H9 (cell line): Measurements from ENCODE around the gene DAB2IP. TPM values are rescaled to one million over a fixed set of nuclear protein-coding genes. Genes with fewer than 3 reads are reported as not detected.

Source experiments
- DNase-seq: peaks from one replicate; pipeline ENCODE4 v3.0.0-alpha.2; 2017
- H2AFZ ChIP-seq: one replicate; pipeline ENCODE4 v1.6.1; 2013; ENCODE audit warnings: mild to moderate bottlenecking, low read length, control low read depth, moderate library complexity
- H2AK5ac ChIP-seq: 2 replicates; pipeline ENCODE4 v1.6.1; 2013; ENCODE audit warnings: low read length, control low read depth, mixed read lengths; ENCODE audit not compliant: insufficient read length
- H2BK120ac ChIP-seq: one replicate; pipeline ENCODE4 v1.6.1; 2013; ENCODE audit warnings: low read depth, mild to moderate bottlenecking, low read length, control low read depth, inconsistent platforms; ENCODE audit not compliant: poor library complexity, severe bottlenecking
- H2BK12ac ChIP-seq: 2 replicates; pipeline ENCODE4 v1.6.1; 2013; ENCODE audit warnings: low read length, control low read depth, mixed read lengths, low read depth; ENCODE audit not compliant: insufficient read length
- H2BK15ac ChIP-seq: 2 replicates; pipeline ENCODE4 v1.6.1; 2013; ENCODE audit warnings: low read depth, low read length, control low read depth
- H2BK20ac ChIP-seq: one replicate; pipeline ENCODE4 v1.6.1; 2013; ENCODE audit warnings: low read depth, mild to moderate bottlenecking, low read length, control low read depth, inconsistent platforms; ENCODE audit not compliant: poor library complexity, severe bottlenecking
- H2BK5ac ChIP-seq: 2 replicates; pipeline ENCODE4 v1.6.1; 2013; ENCODE audit warnings: low read length, control low read depth, mixed read lengths; ENCODE audit not compliant: insufficient read length
- H3K14ac ChIP-seq: 2 replicates; pipeline ENCODE4 v1.6.1; 2013; ENCODE audit warnings: low read length, control low read depth; ENCODE audit not compliant: insufficient read depth
- H3K18ac ChIP-seq: 2 replicates; pipeline ENCODE4 v1.6.1; 2013; ENCODE audit warnings: low read depth, mild to moderate bottlenecking, mixed read lengths, low read length, control low read depth; ENCODE audit not compliant: insufficient read length
- H3K23ac ChIP-seq: 2 replicates; pipeline ENCODE4 v1.6.1; 2013; ENCODE audit warnings: low read length, control low read depth, mixed read lengths, low read depth; ENCODE audit not compliant: insufficient read length
- H3K23me2 ChIP-seq: 2 replicates; pipeline ENCODE4 v1.6.1; 2013; ENCODE audit warnings: low read depth, mild to moderate bottlenecking, mixed read lengths, low read length, control low read depth; ENCODE audit not compliant: insufficient read length, poor library complexity, severe bottlenecking
- H3K27ac ChIP-seq: 2 replicates; pipeline ENCODE4 v1.5.1; 2013; ENCODE audit warnings: low read length, control low read depth, mixed read lengths, low read depth; ENCODE audit not compliant: insufficient read length
- H3K27me3 ChIP-seq: 2 replicates; pipeline ENCODE4 v1.6.1; 2013; ENCODE audit warnings: low read length, control low read depth, inconsistent platforms; ENCODE audit not compliant: insufficient read depth
- H3K4ac ChIP-seq: 2 replicates; pipeline ENCODE4 v1.6.1; 2013; ENCODE audit warnings: low read depth, mild to moderate bottlenecking, control low read depth, inconsistent platforms, low read length, moderate library complexity
- H3K4me1 ChIP-seq: 2 replicates; pipeline ENCODE4 v1.6.1; 2013; ENCODE audit warnings: low read length, control low read depth, inconsistent platforms; ENCODE audit not compliant: insufficient read depth
- H3K4me2 ChIP-seq: 2 replicates; pipeline ENCODE4 v1.6.1; 2013; ENCODE audit warnings: low read length, control low read depth, mixed read lengths; ENCODE audit not compliant: insufficient read length, insufficient read depth
- H3K56ac ChIP-seq: 2 replicates; pipeline ENCODE4 v1.6.1; 2013; ENCODE audit warnings: low read depth, mild to moderate bottlenecking, mixed read lengths, low read length, control low read depth; ENCODE audit not compliant: insufficient read length
- H3K79me1 ChIP-seq: 2 replicates; pipeline ENCODE4 v1.6.1; 2013; ENCODE audit warnings: low read depth, mild to moderate bottlenecking, moderate library complexity, low read length, control low read depth, inconsistent platforms; ENCODE audit not compliant: insufficient read depth, poor library complexity, severe bottlenecking
- H3K79me2 ChIP-seq: 2 replicates; pipeline ENCODE4 v1.6.1; 2013; ENCODE audit warnings: low read length, control low read depth, inconsistent platforms; ENCODE audit not compliant: insufficient read depth
- H3K9ac ChIP-seq: 2 replicates; pipeline ENCODE4 v1.6.1; 2013; ENCODE audit warnings: low read length, control low read depth, mixed read lengths; ENCODE audit not compliant: insufficient read length; ENCODE audit errors: extremely low read depth
- H3K9me3 ChIP-seq: one replicate; pipeline ENCODE4 v1.6.1; 2013; ENCODE audit warnings: low read depth, low read length, inconsistent platforms; ENCODE audit not compliant: control insufficient read depth
- H3T11ph ChIP-seq: one replicate; pipeline ENCODE4 v1.6.1; 2013; ENCODE audit warnings: mild to moderate bottlenecking, low read length, control low read depth, inconsistent platforms
- H4K20me1 ChIP-seq: one replicate; pipeline ENCODE4 v1.6.1; 2013; ENCODE audit not compliant: control insufficient read depth, insufficient read length, insufficient read depth
- H4K5ac ChIP-seq: 2 replicates; pipeline ENCODE4 v1.6.1; 2013; ENCODE audit warnings: low read depth, mild to moderate bottlenecking, mixed read lengths, low read length, control low read depth; ENCODE audit not compliant: insufficient read length
- H4K8ac ChIP-seq: replicated peaks from 2 replicates; pipeline ENCODE4 v1.6.1; 2013; ENCODE audit warnings: low read length, control low read depth, mixed read lengths, low read depth; ENCODE audit not compliant: insufficient read length
- H4K91ac ChIP-seq: 2 replicates; pipeline ENCODE4 v1.6.1; 2013; ENCODE audit warnings: low read depth, mild to moderate bottlenecking, moderate library complexity, mixed read lengths, low read length, control low read depth; ENCODE audit not compliant: insufficient read length
- H3K27ac Mint-ChIP-seq, 3 experiments: 2 replicates in 2 of 3; 3 replicates in 1 of 3; pipeline ENCODE4 v1.8.0; 2020 to 2021; ENCODE audit warnings: mixed read lengths in 3 of 3, mild to moderate bottlenecking in 1 of 3, moderate library complexity in 1 of 3
- H3K27me3 Mint-ChIP-seq: 2 replicates; pipeline ENCODE4 v1.8.0; 2021; ENCODE audit warnings: low read depth, mild to moderate bottlenecking, moderate library complexity, mixed read lengths
- H3K36me3 Mint-ChIP-seq, 3 experiments: 2 replicates in 2 of 3; 3 replicates in 1 of 3; pipeline ENCODE4 v1.8.0; 2020 to 2021; ENCODE audit warnings: low read depth in 3 of 3, mixed read lengths in 3 of 3; ENCODE audit not compliant: insufficient read depth in 1 of 3
- H3K4me1 Mint-ChIP-seq, 2 experiments: 2 replicates each; pipeline ENCODE4 v1.8.0; 2020; ENCODE audit warnings: mixed read lengths in 2 of 2
- H3K4me3 Mint-ChIP-seq, 2 experiments: 2 replicates in 1 of 2; 3 replicates in 1 of 2; pipeline ENCODE4 v1.8.0; 2020 to 2021; ENCODE audit warnings: mild to moderate bottlenecking in 2 of 2, mixed read lengths in 2 of 2, moderate library complexity in 1 of 2
- H3K9me3 Mint-ChIP-seq, 2 experiments: 2 replicates in 1 of 2; 3 replicates in 1 of 2; pipeline ENCODE4 v1.8.0; 2020; ENCODE audit warnings: mild to moderate bottlenecking in 2 of 2, mixed read lengths in 2 of 2, moderate library complexity in 1 of 2
- WGBS: extraction: QIAGEN DNeasy Blood & Tissue Kit; methylation state at CpG from one replicate; pipeline ENCODE4 v1.1.7; 2013; ENCODE audit warnings: missing lambda C conversion rate, low lambda C conversion rate, mixed read lengths; ENCODE audit not compliant: insufficient read length; ENCODE audit errors: extremely low coverage; 5-methylcytosine and 5-hydroxymethylcytosine counted together
- total RNA-seq: library from RNA; stranded (reverse); gene quantifications from 2 replicates; pipeline ENCODE4 v1.2.1, GENCODE V29; 2021
- TF ChIP-seq, protein P1 (sequence below): fragments of 200-600 bp; sonication (generic); conservative IDR thresholded peaks from 3 replicates; pipeline ENCODE4 v1.8.0; 2021; ENCODE audit warnings: antibody characterized with exemption, mild to moderate bottlenecking

DAB2IP gene
- total RNA-seq, 1 experiment from 2014 or later = 22.6 TPM

DNA sequence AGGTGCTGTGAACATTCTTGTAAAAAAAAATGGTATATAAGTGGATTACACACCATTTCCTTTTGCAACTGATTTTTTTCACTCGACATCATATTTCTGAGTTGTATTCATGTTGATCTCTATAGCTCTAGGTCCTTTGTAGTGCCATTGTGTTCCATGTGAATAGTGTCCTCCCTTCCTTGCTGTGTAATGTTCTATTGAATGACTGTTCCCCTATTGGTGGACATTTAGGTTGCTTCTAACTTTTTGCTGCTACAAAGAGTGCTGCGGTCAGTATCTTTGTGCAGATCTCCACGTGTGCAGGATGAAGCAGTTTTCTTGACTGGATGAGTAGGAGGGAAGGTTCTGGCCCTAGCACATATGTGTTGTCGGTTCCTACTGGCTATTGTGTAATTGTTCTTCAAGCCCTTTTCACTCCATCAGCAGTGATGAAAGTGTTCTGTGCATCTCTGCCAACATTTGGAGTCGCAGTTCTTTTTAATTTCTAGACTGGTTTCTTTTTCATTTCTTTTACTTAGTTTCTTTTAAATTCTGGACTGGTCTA lies 20.2 kb downstream of the DAB2IP start:
- H3K79me2 ChIP-seq = no peaks in the 10 kb centered on the region

More for the DNA sequence above, 20.2 kb downstream of the DAB2IP start:
- no peak overlapping the region for H3K4me2 ChIP-seq
- TF ChIP-seq, protein P1, sequence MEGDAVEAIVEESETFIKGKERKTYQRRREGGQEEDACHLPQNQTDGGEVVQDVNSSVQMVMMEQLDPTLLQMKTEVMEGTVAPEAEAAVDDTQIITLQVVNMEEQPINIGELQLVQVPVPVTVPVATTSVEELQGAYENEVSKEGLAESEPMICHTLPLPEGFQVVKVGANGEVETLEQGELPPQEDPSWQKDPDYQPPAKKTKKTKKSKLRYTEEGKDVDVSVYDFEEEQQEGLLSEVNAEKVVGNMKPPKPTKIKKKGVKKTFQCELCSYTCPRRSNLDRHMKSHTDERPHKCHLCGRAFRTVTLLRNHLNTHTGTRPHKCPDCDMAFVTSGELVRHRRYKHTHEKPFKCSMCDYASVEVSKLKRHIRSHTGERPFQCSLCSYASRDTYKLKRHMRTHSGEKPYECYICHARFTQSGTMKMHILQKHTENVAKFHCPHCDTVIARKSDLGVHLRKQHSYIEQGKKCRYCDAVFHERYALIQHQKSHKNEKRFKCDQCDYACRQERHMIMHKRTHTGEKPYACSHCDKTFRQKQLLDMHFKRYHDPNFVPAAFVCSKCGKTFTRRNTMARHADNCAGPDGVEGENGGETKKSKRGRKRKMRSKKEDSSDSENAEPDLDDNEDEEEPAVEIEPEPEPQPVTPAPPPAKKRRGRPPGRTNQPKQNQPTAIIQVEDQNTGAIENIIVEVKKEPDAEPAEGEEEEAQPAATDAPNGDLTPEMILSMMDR = no peak
- no peak overlapping the region for H3K27ac ChIP-seq
- Mint-ChIP-seq H3K4me1 (peaks cover 28% of the 10 kb centered on the region in 2 experiments), H3K27ac (no peak overlapping the region), H3K36me3 (peaks cover 0 to 13% (median 4%) of the 10 kb centered on the region in 3 experiments; a peak in 4 of 7 replicates), H3K4me3 (no peak overlapping the region), H3K27me3 (peaks cover 4% of the 10 kb centered on the region), H3K9me3 (no peaks in the 10 kb centered on the region)
- H3K9me3 ChIP-seq = no peaks in the 10 kb centered on the region
- H4K8ac ChIP-seq = no peak overlapping the region
- no peak overlapping the region for H2BK15ac ChIP-seq
- no peak overlapping the region for H3K9ac ChIP-seq
- no peak overlapping the region for H2AFZ ChIP-seq
- no CpG with 5 or more reads among the region's 5 CpGs for WGBS
- H3K4me1 ChIP-seq = peaks cover 8% of the 10 kb centered on the region; the same call in 1 of the 2 replicates
- H3T11ph ChIP-seq = no peak overlapping the region
- H4K91ac ChIP-seq = no peak overlapping the region
- no peak overlapping the region for H2BK5ac ChIP-seq
- H4K20me1 ChIP-seq = no peaks in the 10 kb centered on the region
- no peak overlapping the region for H3K56ac ChIP-seq
- no peak overlapping the region for H3K4ac ChIP-seq
- no peak overlapping the region for H3K18ac ChIP-seq
- no peak overlapping the region for H3K14ac ChIP-seq
- no peaks in the 10 kb centered on the region for H3K23me2 ChIP-seq
- H3K27me3 ChIP-seq = no peaks in the 10 kb centered on the region
- no peak overlapping the region for H4K5ac ChIP-seq
- no peak overlapping the region for H2BK20ac ChIP-seq
- no peak for DNase-seq
- peaks cover 3% of the 10 kb centered on the region for H3K79me1 ChIP-seq
- H2BK120ac ChIP-seq = no peak overlapping the region
- no peak overlapping the region for H2BK12ac ChIP-seq
- H2AK5ac ChIP-seq = no peak overlapping the region
- no peak overlapping the region for H3K23ac ChIP-seq
